Measurements from ENCODE around the gene ANKRD44. TPM values are rescaled to one million over a fixed set of nuclear protein-coding genes. Genes with fewer than 3 reads are reported as not detected.
A peak's percentile ranks its signal among the peaks of the same experiment; 100 is the strongest.
"Not testable (repeated sequence)": the region's sequence is repeated elsewhere in the genome, so short reads cannot be mapped to it uniquely, and the experiment has no call there.

ANKRD44 gene
- total RNA-seq, 1 experiment from 2014 or later, result 34.6 TPM

GRCh38 chr2:197042739-197043196, 267.8 kb downstream of the ANKRD44 start:
- no peak for DNase-seq (ENCODE audit: low read depth, low spot score)
- in situ Hi-C loops (cut with HindIII; ENCODE audit: low pct_unique_long_range_greater_than_20kb, low sequenced_read_pairs), result no loop called here

- no peak for DNase-seq (ENCODE audit: low read depth, low spot score)
- in situ Hi-C loops (cut with HindIII; ENCODE audit: low pct_unique_long_range_greater_than_20kb, low sequenced_read_pairs), result no loop called here
Measured at GRCh38 chr2:197037863-197038398, 272.6 kb downstream of the ANKRD44 start.

GRCh38 chr2:197035002-197035401, 275.6 kb downstream of the ANKRD44 start:
- in situ Hi-C loops (cut with HindIII; ENCODE audit: low pct_unique_long_range_greater_than_20kb, low sequenced_read_pairs), result no loop called here
- DNase-seq (ENCODE audit: low read depth, low spot score), result no peak

GRCh38 chr2:197034292-197034691, 276.3 kb downstream of the ANKRD44 start:
- no peak for DNase-seq (ENCODE audit: low read depth, low spot score)
- in situ Hi-C loops (cut with HindIII; ENCODE audit: low pct_unique_long_range_greater_than_20kb, low sequenced_read_pairs), result no loop called here

GRCh38 chr2:197033222-197033621, 277.4 kb downstream of the ANKRD44 start:
- no peak for DNase-seq (ENCODE audit: low read depth, low spot score)
- in situ Hi-C loops (cut with HindIII; ENCODE audit: low pct_unique_long_range_greater_than_20kb, low sequenced_read_pairs), result no loop called here

- DNase-seq (ENCODE audit: low read depth, low spot score), result no peak
- in situ Hi-C loops (cut with HindIII; ENCODE audit: low pct_unique_long_range_greater_than_20kb, low sequenced_read_pairs), result no loop called here
Measured at GRCh38 chr2:197031803-197032202, 278.8 kb downstream of the ANKRD44 start.

GRCh38 chr2:197030090-197030489, 280.5 kb downstream of the ANKRD44 start:
- in situ Hi-C loops (cut with HindIII; ENCODE audit: low pct_unique_long_range_greater_than_20kb, low sequenced_read_pairs), result no loop called here
- DNase-seq (ENCODE audit: low read depth, low spot score), result no peak

GRCh38 chr2:197028633-197029032, 281.9 kb downstream of the ANKRD44 start:
- no peak for DNase-seq (ENCODE audit: low read depth, low spot score)
- in situ Hi-C loops (cut with HindIII; ENCODE audit: low pct_unique_long_range_greater_than_20kb, low sequenced_read_pairs), result no loop called here

GRCh38 chr2:197028230-197028629, 282.4 kb downstream of the ANKRD44 start:
- no peak for DNase-seq (ENCODE audit: low read depth, low spot score)

GRCh38 chr2:197024206-197024605, 286.4 kb downstream of the ANKRD44 start:
- no peak for DNase-seq (ENCODE audit: low read depth, low spot score)
- in situ Hi-C loops (cut with HindIII; ENCODE audit: low pct_unique_long_range_greater_than_20kb, low sequenced_read_pairs), result no loop called here

More at GRCh38 chr2:197028230-197028629, 282.4 kb downstream of the ANKRD44 start:
- in situ Hi-C loops (cut with HindIII; ENCODE audit: low pct_unique_long_range_greater_than_20kb, low sequenced_read_pairs), result no loop called here

- DNase-seq (ENCODE audit: low read depth, low spot score); in situ Hi-C loops (cut with HindIII; ENCODE audit: low pct_unique_long_range_greater_than_20kb, low sequenced_read_pairs): not testable (repeated sequence)
Measured at GRCh38 chr2:197020921-197021320, 289.7 kb downstream of the ANKRD44 start.

GRCh38 chr2:197013098-197013497, 297.5 kb downstream of the ANKRD44 start:
- no peak for DNase-seq (ENCODE audit: low read depth, low spot score)
- in situ Hi-C loops (cut with HindIII; ENCODE audit: low pct_unique_long_range_greater_than_20kb, low sequenced_read_pairs), result no loop called here

- DNase-seq (ENCODE audit: low read depth, low spot score), result peak; percentile 70
- in situ Hi-C loops (cut with HindIII; ENCODE audit: low pct_unique_long_range_greater_than_20kb, low sequenced_read_pairs), result no loop called here
Measured at GRCh38 chr2:197011801-197012641, 298.6 kb downstream of the ANKRD44 start.

- no peak for DNase-seq (ENCODE audit: low read depth, low spot score)
- in situ Hi-C loops (cut with HindIII; ENCODE audit: low pct_unique_long_range_greater_than_20kb, low sequenced_read_pairs), result no loop called here
Measured at GRCh38 chr2:197011021-197011417, 299.6 kb downstream of the ANKRD44 start.

- in situ Hi-C loops (cut with HindIII; ENCODE audit: low pct_unique_long_range_greater_than_20kb, low sequenced_read_pairs), result no loop called here
- no peak for DNase-seq (ENCODE audit: low read depth, low spot score)
Measured at GRCh38 chr2:197010200-197011020, 300.2 kb downstream of the ANKRD44 start.

- in situ Hi-C loops (cut with HindIII; ENCODE audit: low pct_unique_long_range_greater_than_20kb, low sequenced_read_pairs); DNase-seq (ENCODE audit: low read depth, low spot score): not testable (repeated sequence)
Measured at GRCh38 chr2:197008741-197009341, 301.7 kb downstream of the ANKRD44 start.

GRCh38 chr2:197007716-197008628, 302.6 kb downstream of the ANKRD44 start:
- DNase-seq (ENCODE audit: low read depth, low spot score), result peak; percentile 22
- in situ Hi-C loops (cut with HindIII; ENCODE audit: low pct_unique_long_range_greater_than_20kb, low sequenced_read_pairs), result no loop called here

Measured in SK-MEL-5 (cell line).